ENCODE data around the gene TPT1.
"Not testable (repeated sequence)": the region's sequence is repeated elsewhere in the genome, so short reads cannot be mapped to it uniquely, and the experiment has no call there.

Gene TPT1

DNA sequence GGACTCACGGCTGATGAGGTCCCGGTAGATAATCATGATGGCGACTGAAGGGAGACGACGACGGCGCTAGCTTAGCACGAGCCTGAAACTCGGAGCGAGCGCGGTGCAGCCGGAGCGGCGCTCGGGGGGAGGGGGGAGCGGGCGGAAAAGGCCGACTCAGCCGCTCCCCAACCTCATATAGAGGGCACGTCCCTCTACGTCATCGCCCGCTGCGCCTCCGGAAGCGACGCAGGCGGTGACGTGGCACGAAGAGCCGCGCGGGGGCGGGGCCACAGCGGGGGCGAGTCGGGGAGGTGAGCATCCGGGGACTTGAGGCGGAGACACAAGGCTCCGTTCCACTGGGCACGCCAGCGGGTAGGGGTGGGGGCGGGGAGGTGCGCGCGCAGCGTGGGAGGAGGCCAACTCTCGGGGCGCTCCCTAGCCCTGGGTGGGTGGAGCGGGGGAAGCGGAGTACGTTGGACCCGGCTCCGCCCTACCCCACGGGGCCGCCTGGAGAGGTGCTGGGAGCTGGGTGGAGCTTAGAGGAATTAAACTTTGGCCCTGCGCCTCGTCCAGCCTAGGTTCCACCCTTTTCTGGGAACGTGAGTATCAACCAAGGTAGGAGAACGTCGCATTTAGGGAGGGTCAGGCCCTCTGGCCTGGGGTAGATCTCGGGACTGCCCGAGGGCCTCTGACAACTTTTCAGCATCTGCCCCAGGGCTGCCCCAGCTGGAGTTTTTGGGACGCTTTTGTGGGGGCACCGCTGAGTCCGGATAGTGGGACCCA, at the start of gene TPT1:
Gene TPT1 (minus strand): TSS at position 150 of the 765 bp plus-strand sequence. CDS start 114 bp downstream, at position 36.
- peak; percentile 100 for DNase-seq

DNA sequence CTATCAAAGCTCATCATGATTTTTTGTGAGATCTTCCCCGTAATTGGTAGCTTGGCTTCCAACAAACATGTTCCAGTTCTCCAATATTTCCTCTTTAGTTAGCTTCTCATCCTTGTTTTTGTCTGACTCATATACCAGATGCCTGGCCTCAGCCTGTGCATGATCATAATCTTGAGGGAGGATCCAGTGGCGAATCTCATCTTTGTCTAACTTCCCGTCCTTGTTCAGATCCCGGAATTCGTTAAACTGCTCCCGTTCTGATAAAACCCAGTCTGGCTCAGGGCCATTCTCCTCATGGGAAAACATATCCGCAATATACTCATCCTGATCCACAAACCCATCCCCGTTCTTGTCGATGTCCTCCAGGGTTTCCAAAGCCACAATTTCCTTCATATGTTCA, 49.4 kb upstream of the TPT1 start:
- DNase-seq = not testable (repeated sequence)

DNA sequence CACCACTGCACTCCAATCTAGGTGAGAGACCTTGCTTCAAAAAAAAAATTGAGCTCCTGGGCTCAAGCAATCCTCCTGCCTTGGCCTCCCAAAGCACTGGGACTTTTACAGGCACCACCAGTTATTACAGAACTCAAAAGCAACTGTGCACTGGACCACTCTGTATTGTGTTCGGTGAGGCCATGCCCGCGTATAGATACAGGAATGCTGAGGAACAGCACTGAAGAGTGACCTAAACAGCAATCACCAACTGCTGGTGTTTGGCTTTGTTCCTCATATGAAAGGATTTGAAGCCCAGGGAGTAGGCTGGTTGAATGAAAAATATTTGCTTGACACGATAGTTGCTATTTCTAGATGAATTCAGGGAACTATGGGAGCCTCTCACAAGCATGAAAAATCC, 47.7 kb upstream of the TPT1 start:
- DNase-seq = no peak

DNA sequence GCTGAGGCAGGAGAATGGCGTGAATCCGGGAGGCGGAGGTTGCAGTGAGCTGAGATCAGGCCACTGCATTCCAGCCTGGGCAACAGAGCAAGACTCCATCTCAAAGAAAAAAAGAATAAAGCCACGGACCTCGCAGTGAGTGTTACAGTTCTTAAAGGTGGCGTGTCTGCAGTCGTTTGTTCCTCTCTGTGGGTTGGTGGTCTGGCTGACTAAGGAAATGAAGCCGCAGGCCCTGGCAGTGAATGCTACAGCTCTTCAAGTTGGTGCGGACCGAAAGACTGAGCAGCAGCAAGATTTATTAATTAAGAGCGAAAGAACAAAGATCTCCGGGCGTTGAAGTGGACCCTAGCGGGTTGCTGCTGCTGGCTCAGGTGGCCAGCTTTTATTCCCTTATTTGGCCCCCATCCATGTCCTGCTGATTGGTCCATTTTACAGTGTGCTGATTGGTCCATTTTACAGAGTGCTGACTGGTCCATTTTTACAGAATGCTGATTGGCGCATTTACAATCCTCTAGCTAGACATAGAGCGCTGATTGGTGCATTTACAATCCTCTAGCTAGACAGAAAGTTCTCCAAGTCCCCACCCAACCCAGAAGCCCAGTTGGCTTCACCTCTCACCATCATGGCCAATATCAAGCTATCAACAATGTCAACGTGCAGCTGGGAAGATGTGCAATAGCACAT, 46.1 kb upstream of the TPT1 start:
- DNase-seq = not testable (repeated sequence)

DNA sequence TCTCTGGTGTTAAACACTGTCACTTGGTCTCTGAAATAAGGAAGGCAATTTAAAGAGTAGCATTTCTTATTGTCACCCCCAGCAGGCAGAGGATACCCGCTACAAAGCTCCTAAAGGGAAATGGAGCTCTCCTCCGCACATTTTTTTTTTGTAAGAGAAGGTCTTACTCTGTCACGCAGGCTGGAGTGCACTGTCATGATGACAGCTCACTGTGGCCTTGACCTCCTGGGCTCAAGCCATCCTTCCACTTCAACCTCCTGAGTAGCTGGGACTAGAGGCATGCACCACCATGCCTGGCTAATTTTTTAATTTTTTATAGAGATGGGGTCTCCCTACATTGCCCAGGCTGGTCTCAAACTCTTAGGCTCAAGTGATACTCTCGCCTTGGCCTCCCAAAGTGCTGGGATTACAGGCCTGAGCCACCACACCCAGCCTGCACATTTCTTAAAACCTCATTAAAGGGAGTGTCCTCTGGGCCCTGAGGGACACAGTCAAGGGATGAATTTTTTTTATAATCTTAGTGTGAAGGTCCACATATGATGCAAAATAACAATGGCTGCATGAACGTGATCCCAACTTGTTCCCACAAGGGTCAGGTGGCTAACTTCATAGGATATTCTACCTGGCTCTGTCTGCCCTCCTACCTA, 45.0 kb upstream of the TPT1 start:
- DNase-seq = no peak

DNA sequence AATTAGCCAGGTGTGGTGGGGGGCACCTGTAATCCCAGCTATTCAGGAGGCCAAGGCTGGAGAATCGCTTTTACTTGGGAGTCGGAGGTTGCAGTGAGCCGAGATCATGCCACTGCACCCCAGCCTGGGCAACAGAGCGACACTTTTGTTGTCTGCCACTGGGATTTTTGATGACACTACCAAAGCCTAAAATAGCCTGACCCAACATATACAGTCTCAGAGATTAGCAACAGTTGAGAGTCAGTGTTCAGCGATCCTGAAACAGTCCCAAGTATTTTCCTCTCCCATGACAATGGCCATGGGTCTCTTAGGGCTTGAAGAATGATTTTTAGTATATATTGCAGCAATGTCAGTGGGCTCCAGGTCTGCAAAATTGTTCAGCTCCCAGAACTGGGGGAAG, 44.3 kb upstream of the TPT1 start:
- no peak for DNase-seq

DNA sequence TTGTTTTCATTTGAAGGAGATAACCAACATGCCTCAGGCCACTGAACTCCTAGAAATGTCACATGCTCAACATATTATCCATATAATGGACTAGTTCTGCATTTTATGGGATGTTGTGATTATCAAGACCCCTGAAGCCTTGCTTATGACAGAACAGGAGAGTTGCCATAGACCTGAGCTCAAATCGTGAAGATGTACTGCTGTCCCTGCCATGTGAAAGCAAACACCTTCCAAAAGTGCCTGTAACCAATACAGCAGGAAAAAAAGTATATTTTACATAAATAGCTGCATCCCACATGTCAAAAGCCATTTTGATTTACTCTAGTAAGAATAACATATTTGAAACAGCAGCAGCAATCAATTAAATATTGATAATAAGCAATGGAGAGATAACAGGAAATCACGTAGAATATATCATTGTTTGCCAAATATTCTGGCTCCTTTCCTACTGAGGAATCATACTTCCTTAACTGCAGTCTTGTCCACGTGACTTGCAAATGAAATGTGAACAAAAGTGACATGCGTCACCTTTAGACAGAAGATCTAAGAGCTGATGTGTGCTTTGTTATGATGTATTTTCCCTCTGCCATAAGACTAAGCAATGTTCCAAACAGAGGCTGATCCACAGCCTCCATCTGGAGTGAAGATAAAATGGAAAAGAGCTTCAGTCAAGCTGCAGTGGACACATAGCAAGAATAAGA, 43.6 kb upstream of the TPT1 start:
- DNase-seq = no peak

DNA sequence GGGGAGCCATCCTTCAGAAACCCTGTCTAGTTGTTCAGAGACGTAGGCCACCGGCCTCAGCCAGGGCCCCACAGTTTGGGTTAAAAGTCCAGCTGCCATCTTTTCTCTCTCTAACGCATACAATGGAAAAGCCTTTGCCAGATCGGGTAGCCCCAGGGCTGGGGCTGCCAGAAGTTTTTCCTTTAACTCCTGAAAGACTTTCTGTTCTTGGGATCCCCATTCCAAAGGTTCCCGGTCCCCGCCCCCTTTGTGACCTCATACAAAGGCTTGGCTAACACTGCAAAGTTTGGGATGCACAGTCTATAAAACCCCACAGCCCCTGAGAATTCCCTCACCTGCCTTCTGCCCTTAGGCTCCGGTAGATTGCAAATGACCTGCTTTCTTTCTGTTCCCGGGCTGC, 41.8 kb upstream of the TPT1 start:
- not testable (repeated sequence) for DNase-seq

DNA sequence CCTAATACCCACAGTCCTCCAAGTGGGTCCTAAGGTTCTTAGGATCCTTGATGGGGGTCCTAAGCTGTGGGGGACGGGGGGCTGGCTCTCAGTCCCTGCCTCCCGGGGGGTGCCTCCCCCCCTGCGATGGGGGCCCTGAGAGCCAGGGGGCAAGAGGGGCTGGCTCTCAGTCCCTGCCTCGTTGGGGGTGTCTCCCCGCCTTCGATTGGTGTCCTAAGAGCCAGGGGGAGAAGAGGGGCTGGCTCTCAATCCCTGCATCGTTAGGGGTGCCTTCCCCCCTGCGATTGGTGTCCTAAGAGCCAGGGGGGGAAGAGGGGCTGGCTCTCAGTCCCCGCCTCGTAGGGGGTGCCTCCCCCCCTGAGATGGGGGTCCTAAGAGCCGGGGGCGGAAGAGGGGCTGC, 40.2 kb upstream of the TPT1 start:
- no peak for DNase-seq

DNA sequence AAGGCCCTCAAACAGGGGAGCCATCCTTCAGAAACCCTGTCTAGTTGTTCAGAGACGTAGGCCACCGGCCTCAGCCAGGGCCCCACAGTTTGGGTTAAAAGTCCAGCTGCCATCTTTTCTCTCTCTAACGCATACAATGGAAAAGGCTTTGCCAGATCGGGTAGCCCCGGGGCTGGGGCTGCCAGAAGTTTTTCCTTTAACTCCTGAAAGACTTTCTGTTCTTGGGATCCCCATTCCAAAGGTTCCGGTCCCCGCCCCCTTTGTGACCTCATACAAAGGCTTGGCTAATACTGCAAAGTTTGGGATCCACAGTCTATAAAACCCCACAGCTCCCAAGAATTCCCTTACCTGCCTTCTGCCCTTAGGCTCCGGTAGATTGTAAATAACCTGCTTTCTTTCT, 39.7 kb upstream of the TPT1 start:
- DNase-seq = not testable (repeated sequence)

DNA sequence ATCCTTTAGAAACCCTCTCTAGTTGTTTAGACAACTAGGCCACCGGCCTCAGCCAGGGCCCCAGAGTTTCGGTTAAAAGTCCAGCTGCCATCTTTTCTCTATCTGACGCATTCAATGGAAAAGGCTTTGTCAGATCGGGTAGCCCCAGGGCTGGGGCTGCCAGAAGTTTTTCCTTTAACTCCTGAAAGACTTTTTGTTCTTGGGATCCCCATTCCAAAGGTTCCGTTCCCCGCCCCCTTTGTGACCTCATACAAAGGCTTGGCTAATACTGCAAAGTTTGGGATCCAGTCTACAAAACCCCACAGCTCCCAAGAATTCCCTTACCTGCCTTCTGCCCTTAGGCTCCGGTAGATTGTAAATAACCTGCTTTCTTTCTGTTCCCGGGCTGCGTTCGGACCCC, 38.5 kb upstream of the TPT1 start:
- DNase-seq = not testable (repeated sequence)

DNA sequence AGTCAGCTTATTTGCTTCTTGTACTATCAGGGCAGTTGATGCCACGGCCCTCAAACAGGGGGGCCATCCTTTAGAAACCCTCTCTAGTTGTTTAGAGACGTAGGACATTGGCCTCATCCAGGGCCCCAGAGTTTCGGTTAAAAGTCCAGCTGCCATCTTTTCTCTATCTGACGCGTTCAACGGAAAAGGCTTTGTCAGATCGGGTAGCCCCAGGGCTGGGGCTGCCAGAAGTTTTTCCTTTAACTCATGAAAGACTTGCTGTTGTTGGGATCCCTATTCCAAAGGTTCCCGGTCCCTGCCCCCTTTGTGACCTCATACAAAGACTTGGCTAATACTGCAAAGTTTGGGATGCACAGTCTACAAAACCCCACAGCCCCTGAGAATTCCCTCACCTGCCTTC, 37.8 kb upstream of the TPT1 start:
- not testable (repeated sequence) for DNase-seq

DNA sequence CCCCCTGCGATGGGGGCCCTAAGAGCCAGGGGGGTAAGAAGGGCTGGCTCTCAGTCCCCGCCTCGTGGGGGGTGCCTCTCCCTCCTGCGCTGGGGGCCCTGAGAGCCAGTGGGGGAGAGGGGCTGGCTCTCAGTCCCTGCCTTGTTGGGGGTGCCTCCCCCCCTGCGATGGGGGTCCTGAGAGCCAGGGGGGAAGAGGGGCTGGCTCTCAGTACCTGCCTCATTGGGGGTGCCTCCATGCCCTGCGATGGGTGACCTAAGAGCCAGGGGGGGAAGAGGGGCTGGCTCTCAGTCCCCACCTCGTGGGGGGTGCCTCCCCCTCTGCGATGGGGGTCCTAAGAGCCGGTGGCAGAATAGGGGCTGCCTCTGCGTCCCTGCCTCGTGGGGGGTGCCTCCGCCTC, 36.3 kb upstream of the TPT1 start:
- DNase-seq = not testable (repeated sequence)

DNA sequence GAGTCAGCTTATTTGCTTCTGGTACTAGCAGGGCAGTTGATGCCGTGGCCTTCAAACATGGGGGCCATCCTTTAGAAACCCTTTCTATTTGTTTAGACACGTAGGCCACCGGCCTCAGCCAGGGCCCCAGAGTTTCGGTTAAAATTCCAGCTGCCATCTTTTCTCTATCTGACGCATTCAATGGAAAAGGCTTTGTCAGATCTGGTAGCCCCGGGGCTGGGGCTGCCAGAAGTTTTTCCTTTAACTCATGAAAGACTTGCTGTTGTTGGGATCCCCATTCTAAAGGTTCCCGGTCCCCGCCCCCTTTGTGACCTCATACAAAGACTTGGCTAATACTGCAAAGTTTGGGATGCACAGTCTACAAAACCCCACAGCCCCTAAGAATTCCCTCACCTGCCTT, 35.7 kb upstream of the TPT1 start:
- DNase-seq = not testable (repeated sequence)

DNA sequence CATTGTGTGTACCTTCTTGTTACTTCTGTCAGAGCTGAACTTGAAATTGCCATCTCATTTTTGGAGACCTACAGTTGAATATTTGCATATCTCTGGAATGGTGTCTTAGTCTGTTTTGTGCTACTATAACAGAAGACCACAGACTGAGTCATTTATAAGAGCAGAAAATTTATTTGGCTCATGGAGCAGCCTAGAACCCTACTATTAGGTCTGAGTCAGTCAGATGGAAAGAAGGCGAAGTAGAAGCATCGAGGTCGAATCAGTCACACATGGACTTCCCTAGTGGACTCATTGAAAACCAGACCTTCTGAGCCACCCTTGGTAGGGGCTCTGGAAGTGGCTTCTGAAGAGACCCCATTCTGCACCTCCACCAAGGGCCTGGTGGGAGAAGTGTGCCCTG, 33.9 kb upstream of the TPT1 start:
- DNase-seq = no peak

DNA sequence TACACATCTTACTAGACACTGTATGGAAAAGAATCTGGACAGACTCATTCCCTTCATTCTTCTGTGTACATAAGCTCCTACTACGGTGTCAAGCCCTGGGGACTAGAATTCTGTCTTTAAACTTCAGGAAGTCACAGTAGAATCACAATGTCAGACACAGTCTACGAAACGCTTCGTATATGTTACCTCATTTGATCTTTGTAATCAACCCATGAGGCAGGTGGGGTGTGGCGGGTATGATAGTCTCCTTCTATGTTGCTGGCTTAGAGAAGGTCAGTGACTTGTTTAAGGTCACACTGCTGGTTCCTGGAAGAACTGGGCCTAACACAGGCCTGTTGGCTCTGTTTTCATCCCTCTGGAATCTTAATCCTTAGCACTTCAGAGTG, 32.2 kb upstream of the TPT1 start:
- DNase-seq = no peak

DNA sequence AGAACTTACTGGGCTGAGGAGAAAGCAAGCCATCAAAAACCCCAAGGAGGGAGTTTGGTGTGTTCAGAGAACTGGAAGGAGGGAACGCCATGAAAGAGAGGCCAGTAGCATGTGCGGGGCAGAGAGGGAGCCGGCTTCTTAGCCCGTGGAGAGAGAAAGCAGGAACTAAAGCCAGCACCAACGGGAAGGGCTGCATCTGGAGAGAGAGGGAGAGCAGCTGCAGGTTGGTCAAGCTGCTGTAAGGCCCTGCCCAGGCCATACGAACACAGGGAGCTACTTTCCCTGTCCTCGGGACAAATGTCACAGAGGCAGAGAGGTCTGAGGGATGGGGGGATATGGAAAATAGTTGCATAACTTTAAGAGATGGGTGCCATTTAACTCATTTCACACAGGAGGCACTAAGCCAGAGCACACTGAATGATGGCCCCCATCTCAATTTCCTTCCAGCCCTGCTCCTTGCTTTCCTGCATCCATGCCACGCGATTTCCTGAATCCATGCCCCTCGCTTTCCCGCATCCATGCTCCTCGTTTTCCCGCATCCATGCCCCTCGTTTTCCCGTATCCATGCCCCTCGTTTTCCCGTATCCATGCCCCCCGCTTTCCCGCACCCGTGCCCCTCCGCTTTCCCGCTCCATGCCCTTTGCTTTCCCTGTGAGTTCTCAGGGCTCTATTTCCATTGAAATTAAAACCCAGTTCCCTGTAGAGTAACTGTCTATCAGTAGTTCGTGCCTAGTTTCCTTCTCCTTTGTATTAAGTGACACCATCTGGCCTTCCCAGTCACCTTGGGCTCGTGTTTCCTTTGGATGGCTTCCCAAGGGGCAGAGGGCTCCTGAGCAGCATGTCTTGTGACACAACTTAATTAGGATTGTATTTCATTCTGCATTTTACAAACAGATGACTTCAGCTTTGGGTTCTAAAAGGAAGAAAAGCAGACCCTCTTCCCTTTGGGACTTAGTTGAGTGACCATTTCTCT, 31.5 kb upstream of the TPT1 start:
- DNase-seq = no peak

DNA sequence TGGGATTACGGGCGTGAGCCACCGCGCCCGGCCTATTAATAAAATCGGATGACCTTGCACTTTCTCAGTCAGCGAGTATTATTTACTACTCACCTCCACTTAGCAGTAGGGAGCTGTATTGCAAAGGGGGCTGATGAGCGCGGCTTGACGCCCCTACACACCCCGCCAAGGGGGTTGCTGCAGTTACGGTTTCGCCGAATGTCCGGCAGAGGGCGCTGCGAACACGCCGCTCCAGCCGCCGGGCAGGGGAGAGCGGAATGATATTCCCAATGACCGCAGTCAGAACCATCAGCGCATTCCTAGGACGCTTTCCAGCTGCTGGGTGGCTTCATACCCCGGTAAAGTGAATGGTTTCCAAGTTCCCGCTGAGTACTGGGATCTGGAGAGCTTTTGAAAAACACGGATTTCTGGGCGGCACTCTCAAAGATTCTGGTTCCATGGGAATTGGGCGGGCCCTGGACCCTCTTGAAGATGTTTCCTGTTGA, 30.0 kb upstream of the TPT1 start:
- DNase-seq = peak; percentile 64

DNA sequence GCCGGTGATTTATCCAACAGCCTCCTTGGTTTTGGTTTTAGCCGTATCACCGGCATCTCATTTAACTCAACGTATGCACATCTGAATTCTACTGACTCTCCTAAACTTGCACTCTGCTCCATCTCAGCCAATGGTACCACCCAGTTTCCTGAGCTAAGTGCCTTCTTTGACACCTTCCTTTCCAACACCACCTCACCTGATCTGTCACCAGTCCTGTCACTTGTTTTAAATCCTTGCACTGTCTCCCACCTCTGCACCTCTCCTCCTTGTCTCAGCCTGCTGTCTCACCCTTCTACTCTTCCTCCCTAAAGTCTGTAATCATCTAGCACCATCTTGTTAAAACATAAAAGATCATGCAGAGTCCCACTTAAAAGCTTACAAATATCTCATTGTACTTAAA, 28.1 kb upstream of the TPT1 start:
- DNase-seq = no peak

DNA sequence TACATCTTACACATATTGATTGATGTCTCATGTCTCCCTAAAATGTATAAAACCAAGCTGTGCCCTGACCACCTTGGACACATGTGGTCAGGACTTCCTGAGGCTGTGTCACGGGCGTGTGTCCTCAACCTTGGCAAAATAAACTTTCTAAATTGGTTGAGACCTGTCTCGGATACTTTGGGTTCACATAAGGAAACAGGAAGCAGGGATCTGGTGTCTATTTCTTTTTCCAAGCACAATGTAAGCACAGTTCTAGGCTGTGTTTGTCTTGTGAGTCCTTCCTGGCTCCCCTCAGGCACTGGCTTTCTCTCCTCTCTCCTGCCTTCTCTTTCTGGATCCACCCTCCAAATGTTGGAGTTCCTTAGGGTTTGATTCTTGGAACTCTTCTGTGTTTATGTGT, 27.6 kb upstream of the TPT1 start:
- no peak for DNase-seq

DNA sequence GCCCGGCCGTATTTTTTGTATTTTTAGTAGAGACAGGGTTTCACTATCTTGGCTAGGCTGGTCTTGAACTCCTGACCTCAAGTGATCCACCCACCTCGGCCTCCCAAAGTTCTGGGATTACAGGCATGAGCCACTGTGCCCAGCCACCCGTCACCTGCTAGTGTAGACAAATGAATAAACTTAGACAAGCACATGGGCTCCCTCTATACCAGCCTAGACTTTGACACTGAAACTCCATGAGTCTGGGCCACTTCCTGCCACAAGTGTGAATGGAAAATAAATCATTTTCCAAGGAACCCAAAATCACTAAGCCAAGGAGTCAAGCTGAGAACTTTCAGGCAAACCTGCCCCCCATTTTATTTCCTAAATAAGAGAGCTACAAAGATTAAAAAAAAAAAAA, 27.0 kb upstream of the TPT1 start:
- no peak for DNase-seq

DNA sequence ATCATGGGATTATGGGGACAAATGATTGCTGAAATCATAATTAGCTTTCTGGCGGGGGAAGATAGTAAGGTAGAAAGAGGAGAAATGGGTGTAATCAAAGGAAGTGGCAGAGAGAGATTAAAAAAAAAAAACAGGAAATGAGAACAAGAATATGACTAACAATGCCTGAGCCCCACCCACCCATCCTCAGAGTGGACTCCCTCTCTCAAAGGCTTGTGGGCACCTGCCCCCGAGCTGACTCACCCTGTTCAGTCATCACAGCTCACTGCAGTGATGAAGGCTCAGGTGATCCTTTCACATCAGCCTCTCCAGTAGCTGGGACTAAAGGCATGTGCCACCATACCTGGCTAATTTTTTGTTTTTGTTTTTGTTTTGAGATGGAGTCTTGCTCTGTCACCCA, 26.4 kb upstream of the TPT1 start:
- peak; percentile 89 for DNase-seq
